ENCODE data around the gene GPR84.

The GPR84 gene
- total RNA-seq, result 0 to 0.17 reads per million in 2 experiments

- no peak for DNase-seq (ENCODE audit: low read depth)
Observed at GRCh38 chr12:54364413-54364812, at the start of gene GPR84. GPR84 (minus strand) TSS chr12:54364486; CDS start chr12:54363851, 635 bp downstream.

GRCh38 chr12:54413284-54414190, 49.3 kb upstream of the GPR84 start:
- peak; percentile 79 for DNase-seq (ENCODE audit: low read depth)

- no peak for DNase-seq (ENCODE audit: low read depth)
Observed at GRCh38 chr12:54412786-54413185, 48.5 kb upstream of the GPR84 start.

GRCh38 chr12:54412348-54412747, 48.1 kb upstream of the GPR84 start:
- no peak for DNase-seq (ENCODE audit: low read depth)

GRCh38 chr12:54411391-54412241, 47.3 kb upstream of the GPR84 start:
- DNase-seq (ENCODE audit: low read depth), result peak; percentile 36

- DNase-seq (ENCODE audit: low read depth), result no peak
Observed at GRCh38 chr12:54409267-54409666, 45.0 kb upstream of the GPR84 start.

GRCh38 chr12:54407183-54407905, 43.1 kb upstream of the GPR84 start:
- DNase-seq (ENCODE audit: low read depth), result no peak

- DNase-seq (ENCODE audit: low read depth), result no peak
Observed at GRCh38 chr12:54405573-54405972, 41.3 kb upstream of the GPR84 start.

GRCh38 chr12:54405106-54405505, 40.8 kb upstream of the GPR84 start:
- DNase-seq (ENCODE audit: low read depth), result no peak

- peak; percentile 52 for DNase-seq (ENCODE audit: low read depth)
Observed at GRCh38 chr12:54404061-54405004, 40.0 kb upstream of the GPR84 start.

- DNase-seq (ENCODE audit: low read depth), result no peak
Observed at GRCh38 chr12:54401119-54401518, 36.8 kb upstream of the GPR84 start.

GRCh38 chr12:54398995-54399793, 34.9 kb upstream of the GPR84 start:
- DNase-seq (ENCODE audit: low read depth), result peak; percentile 81

- no peak for DNase-seq (ENCODE audit: low read depth)
Observed at GRCh38 chr12:54398218-54398617, 33.9 kb upstream of the GPR84 start.

GRCh38 chr12:54397157-54397556, 32.9 kb upstream of the GPR84 start:
- DNase-seq (ENCODE audit: low read depth), result no peak

- no peak for DNase-seq (ENCODE audit: low read depth)
Observed at GRCh38 chr12:54395545-54395944, 31.3 kb upstream of the GPR84 start.

GRCh38 chr12:54394986-54395385, 30.7 kb upstream of the GPR84 start:
- DNase-seq (ENCODE audit: low read depth), result no peak

GRCh38 chr12:54394281-54394719, 30.0 kb upstream of the GPR84 start:
- no peak for DNase-seq (ENCODE audit: low read depth)

GRCh38 chr12:54393743-54394142, 29.5 kb upstream of the GPR84 start:
- no peak for DNase-seq (ENCODE audit: low read depth)

GRCh38 chr12:54393207-54393609, 28.9 kb upstream of the GPR84 start:
- no peak for DNase-seq (ENCODE audit: low read depth)
